Melanocyte of skin (primary cell): ENCODE data around the gene SPATA13. TPM values are rescaled to one million over a fixed set of nuclear protein-coding genes. Genes with fewer than 3 reads are reported as not detected.

ENCODE experiments used
- small RNA-seq, 2 donors: library from RNA; depleted of rRNA; stranded (forward); fragments of <200 nt; gene quantifications; one replicate each; pipeline ENCODE3, GENCODE V24; 2012
- total RNA-seq, 2 donors: library from RNA; depleted of rRNA; stranded (reverse); fragments of >200 nt; gene quantifications; 2 replicates each; pipeline ENCODE4 v1.2.3, GENCODE V29; 2012

SPATA13 gene
- total RNA-seq = 10 to 100 TPM; 34.6 to 66.1 TPM

DNA sequence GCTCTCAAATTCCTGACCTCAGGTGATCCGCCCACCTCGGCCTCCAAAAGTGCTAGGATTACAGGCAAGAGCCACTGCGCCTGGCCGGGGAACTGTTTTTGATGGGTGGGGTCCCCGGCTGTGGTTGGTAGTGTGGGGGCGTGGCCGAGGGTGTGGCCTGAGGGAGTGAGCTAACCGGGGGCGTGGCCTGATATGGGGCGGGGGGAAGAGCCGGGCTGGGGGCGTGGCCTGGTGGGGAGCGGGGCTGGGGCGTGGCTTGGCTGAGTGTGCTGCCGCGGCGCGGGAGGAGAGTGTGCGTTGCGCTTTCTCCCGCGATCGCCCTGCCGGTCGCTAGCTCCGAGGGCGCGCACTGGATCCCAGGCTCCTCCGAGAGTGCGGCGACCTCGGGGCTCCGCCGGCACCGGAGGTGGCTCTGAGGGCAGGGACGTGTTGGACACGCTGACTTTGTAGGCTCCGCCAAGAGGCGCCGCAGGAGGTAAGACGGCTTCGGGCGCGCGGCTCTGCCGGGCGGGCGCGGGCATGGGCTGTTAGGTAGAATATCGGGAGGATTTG, at the start of gene SPATA13:
Gene SPATA13 (plus strand): TSS at position 263 of the 552 bp plus-strand sequence. CDS start 62,210 bp downstream, outside the sequence.

DNA sequence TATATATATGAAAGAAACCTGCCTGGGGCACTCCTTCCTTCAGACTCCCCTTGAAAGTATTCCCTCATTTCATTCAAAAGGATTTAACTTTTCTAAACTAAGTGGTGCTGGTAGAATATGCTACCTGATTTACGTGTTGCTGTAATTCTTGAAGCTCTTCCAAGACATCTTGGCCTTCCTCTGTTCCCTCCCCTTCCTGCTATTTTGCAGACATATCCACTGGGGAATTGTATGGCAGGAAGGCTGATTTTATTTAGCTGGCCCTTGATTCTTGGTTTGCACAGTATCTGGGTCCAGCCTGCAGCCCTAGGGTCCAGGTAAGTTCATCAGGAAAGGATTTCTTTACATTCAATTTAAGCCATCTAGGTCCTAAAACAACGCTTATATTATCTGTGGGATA, 148.8 kb downstream of the SPATA13 start, which contains the start of gene C1QTNF9:
Gene C1QTNF9 (plus strand): TSS at position 281 of the 400 bp plus-strand sequence. CDS start 6,424 bp downstream, outside the sequence.

Small RNAs within 50 kb of the gene (small RNA-seq; reads per million reads assigned to genes)
- gene MIR2276 = 23.8 to 42.5 reads per million in 2 donors

Other genes with a start within 250 kb of the SPATA13 start
- gene C1QTNF9, start 148.9 kb downstream of the SPATA13 start, total RNA-seq = not detected